ENCODE data around the gene PRIM2.
A peak's percentile ranks its signal among the peaks of the same experiment; 100 is the strongest.
"Not testable (repeated sequence)": the region's sequence is repeated elsewhere in the genome, so short reads cannot be mapped to it uniquely, and the experiment has no call there.

PRIM2 gene

GRCh38 chr6:57631773-57632172 lies 314.3 kb downstream of the PRIM2 start:
- not testable (repeated sequence) for DNase-seq

DNA sequence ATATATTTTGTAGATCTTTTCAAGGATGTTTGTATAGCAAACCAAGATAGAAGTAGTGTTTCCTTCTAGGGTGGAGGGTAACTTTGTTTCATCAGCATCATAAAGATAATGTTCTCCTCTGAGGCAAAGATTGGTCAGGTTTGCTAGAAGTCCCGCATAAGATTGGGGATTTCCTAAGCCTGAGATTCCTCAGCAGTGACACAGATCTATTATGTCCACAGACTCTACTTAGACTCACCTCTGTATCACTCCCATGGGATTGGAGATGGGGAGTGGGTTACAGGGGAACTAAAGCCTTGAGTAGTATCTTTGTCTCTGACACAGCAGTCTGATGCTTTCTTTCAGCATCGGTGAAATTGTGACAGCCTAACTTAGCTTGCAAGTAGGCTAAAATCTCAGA lies 341.1 kb downstream of the PRIM2 start:
- not testable (repeated sequence) for DNase-seq

GRCh38 chr6:57659794-57660193 lies 342.4 kb downstream of the PRIM2 start:
- DNase-seq = not testable (repeated sequence)

DNA sequence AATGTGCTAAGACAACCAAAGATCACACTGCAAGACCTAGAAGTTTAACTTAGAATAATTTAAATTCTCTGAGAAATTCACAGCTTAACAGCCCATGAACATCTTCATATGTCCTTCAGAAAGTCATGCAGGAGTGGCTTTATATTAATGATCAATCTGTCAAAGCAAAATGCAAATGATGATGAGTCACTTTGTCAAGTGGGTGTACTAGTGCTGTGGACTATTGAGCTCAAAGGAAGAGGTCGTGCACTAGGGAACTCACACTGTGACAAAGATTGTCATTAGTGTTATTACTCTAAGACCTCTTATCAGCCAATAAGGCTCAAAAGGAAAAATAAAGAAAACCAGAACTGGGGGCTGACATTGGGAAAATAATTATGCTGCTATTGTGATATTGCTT lies 343.5 kb downstream of the PRIM2 start:
- DNase-seq = not testable (repeated sequence)

- not testable (repeated sequence) for DNase-seq
These were observed 350.7 kb downstream of the PRIM2 start for GRCh38 chr6:57668108-57668507.

- not testable (repeated sequence) for DNase-seq
These were observed 353.8 kb downstream of the PRIM2 start for GRCh38 chr6:57671237-57671636.

DNA sequence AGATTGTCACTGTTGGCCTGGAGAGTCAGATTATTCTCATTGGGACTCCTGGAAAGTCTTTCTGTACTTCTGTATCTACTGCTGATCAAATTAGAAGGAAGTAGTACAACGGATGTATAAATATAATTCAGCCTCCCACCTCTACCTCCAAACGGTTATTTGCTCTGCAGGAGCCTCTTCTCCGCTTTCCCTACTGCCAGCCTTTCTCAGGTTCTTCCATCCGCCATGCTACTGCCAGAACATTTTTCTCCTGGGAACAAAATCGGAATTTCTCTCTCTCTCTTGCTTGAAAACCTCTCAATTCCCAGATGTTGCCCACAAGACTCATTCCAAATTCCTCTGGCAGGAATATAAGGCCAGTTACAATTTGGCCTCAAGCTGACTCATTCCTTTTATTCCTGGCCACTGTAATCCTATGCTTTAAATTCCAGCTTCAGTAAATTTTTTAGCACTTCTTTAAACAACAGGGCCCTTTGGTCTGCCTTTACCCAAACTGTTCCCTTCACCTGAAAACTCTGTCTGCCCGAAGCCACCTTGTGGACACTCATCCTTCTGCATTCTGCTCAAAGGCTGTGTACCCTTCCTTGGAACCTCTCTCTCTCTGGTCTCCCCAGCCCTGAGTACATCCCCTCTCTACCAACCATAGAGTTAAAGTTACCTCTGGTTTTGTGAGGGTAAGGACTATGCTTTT lies 354.7 kb downstream of the PRIM2 start:
- not testable (repeated sequence) for DNase-seq

GRCh38 chr6:57673281-57673680 lies 355.9 kb downstream of the PRIM2 start:
- peak; percentile 12 for DNase-seq

DNA sequence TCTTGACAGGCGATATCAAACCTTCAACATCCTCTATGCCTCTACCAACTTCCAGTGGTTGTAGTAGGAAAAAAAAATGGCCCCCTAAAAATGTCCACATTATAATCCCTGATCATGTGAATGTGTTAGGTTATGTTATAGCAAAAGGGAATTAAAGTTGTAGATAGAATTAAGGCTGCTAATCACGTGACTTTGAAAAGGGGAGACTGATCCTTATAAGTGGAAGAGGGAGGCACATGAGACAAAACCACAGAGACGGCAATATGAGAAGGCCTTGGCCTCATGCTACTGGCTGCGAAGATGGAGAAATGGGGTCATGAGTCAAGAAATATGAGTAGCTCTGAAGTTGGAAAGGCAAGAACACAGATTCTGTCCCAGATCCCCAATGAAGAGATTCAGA lies 358.0 kb downstream of the PRIM2 start:
- DNase-seq = not testable (repeated sequence)

DNA sequence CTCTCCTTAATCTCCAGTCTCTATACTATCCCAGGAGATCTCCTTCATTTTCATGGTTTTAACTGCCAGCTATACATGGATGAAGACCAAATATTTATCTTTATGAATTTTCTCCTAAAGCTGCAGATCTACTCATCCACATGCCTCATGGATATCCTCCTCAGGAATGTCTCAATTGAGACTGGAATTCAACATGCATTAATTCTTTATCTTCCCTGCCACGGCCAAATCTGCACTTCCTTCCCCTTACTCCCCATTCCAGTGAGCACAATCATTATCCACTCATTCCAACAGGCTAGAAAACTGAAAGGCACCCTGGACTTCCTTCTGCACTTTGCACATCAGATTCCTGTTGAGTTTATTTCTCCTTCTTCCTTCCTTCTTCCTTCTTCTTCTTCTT lies 379.0 kb downstream of the PRIM2 start:
- DNase-seq = not testable (repeated sequence)

Measured in eye (tissue), 1 donor.